Spinal cord (tissue), 10 donors: ENCODE data around the gene PDK2. TPM values are rescaled to one million over a fixed set of nuclear protein-coding genes. Genes with fewer than 3 reads are reported as not detected.

Experiments
- DNase-seq, 6 donors: peaks; one replicate each; pipeline versions ENCODE4 v3.0.0 to v3.0.0-alpha.2; 2013 to 2015; ENCODE audit warnings: low spot score in 6 of 6, low read depth in 4 of 6
- H3K27ac ChIP-seq: one replicate; pipeline ENCODE4 v1.5.1; 2013; ENCODE audit warnings: low read depth, low read length, control low read depth
- H3K27me3 ChIP-seq: one replicate; pipeline ENCODE4 v1.6.1; 2013; ENCODE audit warnings: low read length; ENCODE audit not compliant: control insufficient read depth, insufficient read depth
- H3K36me3 ChIP-seq: one replicate; pipeline ENCODE4 v1.6.1; 2013; ENCODE audit warnings: low read length; ENCODE audit not compliant: control insufficient read depth, insufficient read depth
- H3K4me1 ChIP-seq: one replicate; pipeline ENCODE4 v1.6.1; 2013; ENCODE audit warnings: low read length; ENCODE audit not compliant: control insufficient read depth, insufficient read depth
- H3K4me3 ChIP-seq: one replicate; pipeline ENCODE4 v1.5.1; 2013; ENCODE audit warnings: low read depth, low read length, control low read depth
- H3K9me3 ChIP-seq: one replicate; pipeline ENCODE4 v1.6.1; 2013; ENCODE audit warnings: low read length; ENCODE audit not compliant: control insufficient read depth, insufficient read depth
- WGBS: methylation state at CpG from one replicate; pipeline ENCODE4 v1.1.5; 2013; ENCODE audit warnings: missing lambda C conversion rate; ENCODE audit not compliant: insufficient coverage; 5-methylcytosine and 5-hydroxymethylcytosine counted together
- polyA plus RNA-seq, 2 donors: library from polyadenylated mRNA; unstranded; fragments of 120-200 nt; gene quantifications; one replicate each; pipeline ENCODE4 v1.2.1, GENCODE V29; 2013; ENCODE audit not compliant: insufficient read length in 2 of 2
- total RNA-seq, 2 donors: library from RNA; depleted of rRNA in 1 of 2; stranded (reverse); fragments of 120-200 nt in 1 of 2; fragments of >200 nt in 1 of 2; gene quantifications; one replicate each; pipeline versions ENCODE4 v1.2.3 to v1.2.4, GENCODE V29; 2013 to 2014
- donor health status: healthy.

Gene PDK2
- total and polyA plus RNA-seq, 4 donors: 14.7 to 56.1 (median 42.7) TPM

GRCh38 chr17:50064253-50065001, 30.7 kb upstream of the PDK2 start:
- H3K9me3 ChIP-seq: no peaks in the 10 kb centered on the region
- no peak overlapping the region for H3K27ac ChIP-seq
- H3K36me3 ChIP-seq: peaks cover 23% of the 10 kb centered on the region
- WGBS: 74% methylated on average over 13 of the region's 20 CpGs
- H3K4me3 ChIP-seq: no peak overlapping the region
- no peaks in the 10 kb centered on the region for H3K27me3 ChIP-seq
- H3K4me1 ChIP-seq: peaks cover 26% of the 10 kb centered on the region
- DNase-seq: no peak

- WGBS: 88% methylated on average over 2 of the region's 3 CpGs
- H3K4me3 ChIP-seq: no peak overlapping the region
- H3K36me3 ChIP-seq: peaks cover 23% of the 10 kb centered on the region
- H3K27ac ChIP-seq: no peak overlapping the region
- no peaks in the 10 kb centered on the region for H3K9me3 ChIP-seq
- H3K27me3 ChIP-seq: no peaks in the 10 kb centered on the region
- peaks cover 24% of the 10 kb centered on the region for H3K4me1 ChIP-seq
- no peak for DNase-seq
Measured at GRCh38 chr17:50065056-50065455, 30.1 kb upstream of the PDK2 start.

- Histone ChIP-seq H3K27ac (no peak overlapping the region), H3K9me3 (no peaks in the 10 kb centered on the region), H3K4me1 (peaks cover 8% of the 10 kb centered on the region), H3K4me3 (no peak overlapping the region), H3K36me3 (peaks cover 33% of the 10 kb centered on the region), H3K27me3 (no peaks in the 10 kb centered on the region)
- DNase-seq: no peak
- WGBS: 100% methylated on average over 2 of the region's 2 CpGs
Measured at GRCh38 chr17:50066995-50067394, 28.2 kb upstream of the PDK2 start.

GRCh38 chr17:50067996-50068395, 27.2 kb upstream of the PDK2 start:
- Histone ChIP-seq H3K9me3 (no peaks in the 10 kb centered on the region), H3K27ac (no peak overlapping the region), H3K27me3 (no peaks in the 10 kb centered on the region), H3K36me3 (peaks cover 31% of the 10 kb centered on the region), H3K4me1 (no peaks in the 10 kb centered on the region), H3K4me3 (no peak overlapping the region)
- WGBS: 92% methylated on average over 7 of the region's 13 CpGs
- no peak for DNase-seq

- Histone ChIP-seq H3K4me3 (no peak overlapping the region), H3K27me3 (no peaks in the 10 kb centered on the region), H3K36me3 (peaks cover 37% of the 10 kb centered on the region), H3K4me1 (no peaks in the 10 kb centered on the region), H3K9me3 (no peaks in the 10 kb centered on the region), H3K27ac (no peak overlapping the region)
- 87% methylated on average over 15 of the region's 16 CpGs for WGBS
- DNase-seq: no peak
Measured at GRCh38 chr17:50070908-50071680, 24.1 kb upstream of the PDK2 start.

- peaks cover 43% of the 10 kb centered on the region for H3K36me3 ChIP-seq
- 84% methylated on average over 3 of the region's 6 CpGs for WGBS
Measured at GRCh38 chr17:50071692-50072091, 23.5 kb upstream of the PDK2 start.

GRCh38 chr17:50072130-50072529, 23.0 kb upstream of the PDK2 start:
- H3K36me3 ChIP-seq: peaks cover 47% of the 10 kb centered on the region

More at GRCh38 chr17:50071692-50072091, 23.5 kb upstream of the PDK2 start:
- H3K4me1 ChIP-seq: peaks cover 3% of the 10 kb centered on the region
- no peak overlapping the region for H3K27ac ChIP-seq
- no peaks in the 10 kb centered on the region for H3K9me3 ChIP-seq
- peaks cover under 1% of the 10 kb centered on the region for H3K27me3 ChIP-seq
- H3K4me3 ChIP-seq: no peak overlapping the region
- no peak for DNase-seq

GRCh38 chr17:50072925-50073324, 22.2 kb upstream of the PDK2 start:
- WGBS: 88% methylated on average over 1 of the region's 1 CpG
- Histone ChIP-seq H3K27ac (no peak overlapping the region), H3K36me3 (peaks cover 53% of the 10 kb centered on the region)

More at GRCh38 chr17:50072130-50072529, 23.0 kb upstream of the PDK2 start:
- WGBS: 73% methylated on average over 3 of the region's 3 CpGs
- Histone ChIP-seq H3K4me1 (peaks cover 8% of the 10 kb centered on the region), H3K27ac (no peak overlapping the region), H3K4me3 (no peak overlapping the region), H3K27me3 (peaks cover 5% of the 10 kb centered on the region), H3K9me3 (no peaks in the 10 kb centered on the region)
- DNase-seq: no peak

GRCh38 chr17:50074227-50074626, 20.9 kb upstream of the PDK2 start:
- Histone ChIP-seq H3K4me1 (peaks cover 9% of the 10 kb centered on the region), H3K9me3 (no peaks in the 10 kb centered on the region), H3K27ac (no peak overlapping the region), H3K27me3 (peaks cover 6% of the 10 kb centered on the region), H3K4me3 (no peak overlapping the region), H3K36me3 (peaks cover 60% of the 10 kb centered on the region)
- no peak for DNase-seq
- 100% methylated on average over 2 of the region's 6 CpGs for WGBS

More at GRCh38 chr17:50072925-50073324, 22.2 kb upstream of the PDK2 start:
- H3K27me3 ChIP-seq: peaks cover 6% of the 10 kb centered on the region
- H3K4me3 ChIP-seq: no peak overlapping the region
- peaks cover 9% of the 10 kb centered on the region for H3K4me1 ChIP-seq
- H3K9me3 ChIP-seq: no peaks in the 10 kb centered on the region
- DNase-seq: no peak
